ENCODE measurements around the gene PRSS33.

DNA sequence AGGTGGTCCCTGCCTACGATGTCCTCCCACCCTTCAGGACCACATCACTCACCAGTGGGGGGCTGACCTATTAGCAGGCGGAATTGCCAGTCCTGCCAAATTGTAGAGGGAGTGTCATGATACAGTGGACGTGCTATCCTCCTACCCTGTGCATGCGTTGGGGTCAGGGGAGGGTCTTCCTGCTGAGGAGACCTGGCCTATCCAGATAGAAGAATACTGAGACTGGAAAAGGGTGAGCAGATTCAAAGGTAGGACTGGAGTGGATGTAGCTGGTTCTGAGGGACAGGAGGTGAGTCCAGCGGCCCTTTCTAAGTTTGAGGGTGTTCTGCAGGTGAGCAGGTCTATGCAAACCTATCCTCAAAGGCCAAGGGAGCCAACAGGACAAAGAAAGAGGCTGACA, 18.9 kb upstream of the PRSS33 start:
- TF ChIP-seq GATA1 (IDR thresholded peaks at IDR 0.05; ENCODE audit: low read depth, low read length) (no peak), POLR2A (IDR thresholded peaks at IDR 0.05; ENCODE audit: low read length) (no peak)

Data from erythroblast (primary cell).